ENCODE results near the gene DCAF11. TPM values are rescaled to one million over a fixed set of nuclear protein-coding genes. Genes with fewer than 3 reads are reported as not detected.

Gene DCAF11
- total and polyA plus RNA-seq, 2 of the 13 experiments (the other 11 are each of a cell fraction or from before 2014, with no cell fraction given) = 150 to 257 TPM

DNA sequence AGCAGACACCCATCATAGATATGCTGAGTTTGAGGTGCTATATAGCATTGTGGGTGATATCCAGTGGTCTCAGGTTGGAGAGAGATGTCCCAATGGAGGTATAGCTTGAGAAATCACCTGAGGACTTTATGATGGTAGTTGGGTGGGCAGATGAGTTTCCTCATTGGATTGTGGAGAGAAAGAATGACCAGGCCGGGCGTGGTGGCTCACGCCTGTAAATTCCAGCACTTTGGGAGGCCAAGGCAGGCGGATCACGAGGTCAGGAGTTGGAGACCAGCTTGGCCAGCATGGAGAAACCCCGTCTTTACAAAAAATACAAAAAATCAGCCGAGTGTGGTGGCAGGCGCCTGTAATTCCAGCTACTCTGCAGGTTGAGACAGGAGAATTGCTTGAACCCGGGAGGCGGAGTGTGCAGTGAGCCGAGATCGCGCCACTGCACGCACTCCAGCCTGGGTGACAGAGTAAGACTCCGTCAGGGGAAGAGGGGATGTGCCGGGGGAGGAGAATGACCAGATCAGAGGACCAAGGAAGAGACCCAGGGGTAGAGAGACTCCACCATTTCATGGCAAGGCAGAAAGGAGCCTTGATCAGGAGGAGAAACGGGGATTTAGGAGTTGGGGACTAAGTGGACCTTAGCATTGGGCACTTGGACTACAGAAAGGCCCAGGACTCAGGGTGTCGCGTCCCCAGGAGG lies 21.2 kb upstream of the DCAF11 start (continued):
- TF ChIP-seq, protein P1, sequence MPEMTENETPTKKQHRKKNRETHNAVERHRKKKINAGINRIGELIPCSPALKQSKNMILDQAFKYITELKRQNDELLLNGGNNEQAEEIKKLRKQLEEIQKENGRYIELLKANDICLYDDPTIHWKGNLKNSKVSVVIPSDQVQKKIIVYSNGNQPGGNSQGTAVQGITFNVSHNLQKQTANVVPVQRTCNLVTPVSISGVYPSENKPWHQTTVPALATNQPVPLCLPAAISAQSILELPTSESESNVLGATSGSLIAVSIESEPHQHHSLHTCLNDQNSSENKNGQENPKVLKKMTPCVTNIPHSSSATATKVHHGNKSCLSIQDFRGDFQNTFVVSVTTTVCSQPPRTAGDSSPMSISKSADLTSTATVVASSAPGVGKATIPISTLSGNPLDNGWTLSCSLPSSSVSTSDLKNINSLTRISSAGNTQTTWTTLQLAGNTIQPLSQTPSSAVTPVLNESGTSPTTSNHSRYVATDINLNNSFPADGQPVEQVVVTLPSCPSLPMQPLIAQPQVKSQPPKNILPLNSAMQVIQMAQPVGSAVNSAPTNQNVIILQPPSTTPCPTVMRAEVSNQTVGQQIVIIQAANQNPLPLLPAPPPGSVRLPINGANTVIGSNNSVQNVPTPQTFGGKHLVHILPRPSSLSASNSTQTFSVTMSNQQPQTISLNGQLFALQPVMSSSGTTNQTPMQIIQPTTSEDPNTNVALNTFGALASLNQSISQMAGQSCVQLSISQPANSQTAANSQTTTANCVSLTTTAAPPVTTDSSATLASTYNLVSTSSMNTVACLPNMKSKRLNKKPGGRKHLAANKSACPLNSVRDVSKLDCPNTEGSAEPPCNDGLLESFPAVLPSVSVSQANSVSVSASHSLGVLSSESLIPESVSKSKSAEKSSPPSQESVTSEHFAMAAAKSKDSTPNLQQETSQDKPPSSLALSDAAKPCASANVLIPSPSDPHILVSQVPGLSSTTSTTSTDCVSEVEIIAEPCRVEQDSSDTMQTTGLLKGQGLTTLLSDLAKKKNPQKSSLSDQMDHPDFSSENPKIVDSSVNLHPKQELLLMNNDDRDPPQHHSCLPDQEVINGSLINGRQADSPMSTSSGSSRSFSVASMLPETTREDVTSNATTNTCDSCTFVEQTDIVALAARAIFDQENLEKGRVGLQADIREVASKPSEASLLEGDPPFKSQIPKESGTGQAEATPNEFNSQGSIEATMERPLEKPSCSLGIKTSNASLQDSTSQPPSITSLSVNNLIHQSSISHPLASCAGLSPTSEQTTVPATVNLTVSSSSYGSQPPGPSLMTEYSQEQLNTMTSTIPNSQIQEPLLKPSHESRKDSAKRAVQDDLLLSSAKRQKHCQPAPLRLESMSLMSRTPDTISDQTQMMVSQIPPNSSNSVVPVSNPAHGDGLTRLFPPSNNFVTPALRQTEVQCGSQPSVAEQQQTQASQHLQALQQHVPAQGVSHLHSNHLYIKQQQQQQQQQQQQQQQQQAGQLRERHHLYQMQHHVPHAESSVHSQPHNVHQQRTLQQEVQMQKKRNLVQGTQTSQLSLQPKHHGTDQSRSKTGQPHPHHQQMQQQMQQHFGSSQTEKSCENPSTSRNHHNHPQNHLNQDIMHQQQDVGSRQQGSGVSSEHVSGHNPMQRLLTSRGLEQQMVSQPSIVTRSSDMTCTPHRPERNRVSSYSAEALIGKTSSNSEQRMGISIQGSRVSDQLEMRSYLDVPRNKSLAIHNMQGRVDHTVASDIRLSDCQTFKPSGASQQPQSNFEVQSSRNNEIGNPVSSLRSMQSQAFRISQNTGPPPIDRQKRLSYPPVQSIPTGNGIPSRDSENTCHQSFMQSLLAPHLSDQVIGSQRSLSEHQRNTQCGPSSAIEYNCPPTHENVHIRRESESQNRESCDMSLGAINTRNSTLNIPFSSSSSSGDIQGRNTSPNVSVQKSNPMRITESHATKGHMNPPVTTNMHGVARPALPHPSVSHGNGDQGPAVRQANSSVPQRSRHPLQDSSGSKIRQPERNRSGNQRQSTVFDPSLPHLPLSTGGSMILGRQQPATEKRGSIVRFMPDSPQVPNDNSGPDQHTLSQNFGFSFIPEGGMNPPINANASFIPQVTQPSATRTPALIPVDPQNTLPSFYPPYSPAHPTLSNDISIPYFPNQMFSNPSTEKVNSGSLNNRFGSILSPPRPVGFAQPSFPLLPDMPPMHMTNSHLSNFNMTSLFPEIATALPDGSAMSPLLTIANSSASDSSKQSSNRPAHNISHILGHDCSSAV (CRISPR knock-in tag; IDR thresholded peaks at IDR 0.05; ENCODE audit: borderline replicate concordance) = no peak; the same call in 1 of the 2 replicates
- TF ChIP-seq SNAI1 (CRISPR knock-in tag; IDR thresholded peaks at IDR 0.05; ENCODE audit: borderline replicate concordance) (no peak), HNF4G (IDR thresholded peaks at IDR 0.05; ENCODE audit: borderline replicate concordance, low read depth, low read length) (no peak), HNF4G (CRISPR knock-in tag; IDR thresholded peaks at IDR 0.05; ENCODE audit: borderline replicate concordance, low read depth) (peak; percentile 19; the same call in 1 of the 2 replicates)
